GM12872 (cell line): ENCODE measurements around the gene PRRG3.

Experiments
- CTCF ChIP-seq: IDR thresholded peaks from 3 replicates; pipeline ENCODE4 v1.5.1; 2011; ENCODE audit warnings: low read depth, mild to moderate bottlenecking, low read length, moderate library complexity; ENCODE audit not compliant: insufficient read depth

Gene PRRG3

GRCh38 chrX:151692825-151693224 is 2.4 kb upstream of the PRRG3 start:
- no peak for TF ChIP-seq CTCF

GRCh38 chrX:151694121-151694520 is 1.1 kb upstream of the PRRG3 start:
- TF ChIP-seq CTCF: no peak

- no peak for TF ChIP-seq CTCF
Measured at GRCh38 chrX:151695583-151696340, 504 bp downstream of the PRRG3 start.

GRCh38 chrX:151697522-151697921 is 2.3 kb downstream of the PRRG3 start:
- no peak for TF ChIP-seq CTCF

GRCh38 chrX:151698485-151698884 is 3.2 kb downstream of the PRRG3 start:
- no peak for TF ChIP-seq CTCF

- TF ChIP-seq CTCF: no peak
Measured at GRCh38 chrX:151699746-151700145, 4.5 kb downstream of the PRRG3 start.

- TF ChIP-seq CTCF: no peak
Measured at GRCh38 chrX:151700581-151700980, 5.3 kb downstream of the PRRG3 start.
